T-helper 2 cell treated with Interferon-gamma antibody and Interleukin-4, amounts not matched to agents 100 ng/mL and 5 ng/mL, for 36 hours (primary cell): ENCODE measurements around the gene B3GAT2. TPM values are rescaled to one million over a fixed set of nuclear protein-coding genes. Genes with fewer than 3 reads are reported as not detected.

Source experiments
- intact Hi-C: fragments of 100-400 bp; cut with micrococcal nuclease; formaldehyde crosslinking; loops from one replicate; pipeline ENCODE4 v1.15.1; 2023
- total RNA-seq: library from RNA; stranded (reverse); gene quantifications from 2 replicates; pipeline ENCODE4 v1.2.3, GENCODE V29; 2022

The B3GAT2 gene
- total RNA-seq, 1 donor from 2014 or later = not detected

- intact Hi-C loops = no loop called here
These were observed 55.5 kb downstream of the B3GAT2 start for GRCh38 chr6:70901324-70901723.

GRCh38 chr6:70900047-70900446, 56.8 kb downstream of the B3GAT2 start:
- intact Hi-C loops = no loop called here

GRCh38 chr6:70894001-70894400, 62.9 kb downstream of the B3GAT2 start:
- intact Hi-C loops = no loop called here

GRCh38 chr6:70889270-70889669, 67.6 kb downstream of the B3GAT2 start:
- intact Hi-C loops = loop anchor here (10.0 kb wide), 1 partner anchor 574 kb away; no protein-coding TSS in a partner anchor

GRCh38 chr6:70886661-70887060, 70.2 kb downstream of the B3GAT2 start:
- intact Hi-C loops = loop anchor here (10.0 kb wide), 1 partner anchor 572 kb away; no protein-coding TSS in a partner anchor

GRCh38 chr6:70886071-70886470, 70.8 kb downstream of the B3GAT2 start:
- intact Hi-C loops = loop anchor here (10.0 kb wide), 1 partner anchor 571 kb away; no protein-coding TSS in a partner anchor

- intact Hi-C loops = loop anchor here (1.0 to 10.0 kb wide), 4 partner anchors 178 to 570 kb away; no protein-coding TSS in a partner anchor
These were observed 72.5 kb downstream of the B3GAT2 start for GRCh38 chr6:70884074-70884983.

- intact Hi-C loops = no loop called here
These were observed 77.4 kb downstream of the B3GAT2 start for GRCh38 chr6:70879496-70879895.

GRCh38 chr6:70874181-70874913, 82.5 kb downstream of the B3GAT2 start:
- intact Hi-C loops = no loop called here

GRCh38 chr6:70872469-70872868, 84.4 kb downstream of the B3GAT2 start:
- intact Hi-C loops = no loop called here

GRCh38 chr6:70864401-70864800, 92.5 kb downstream of the B3GAT2 start:
- intact Hi-C loops = no loop called here

GRCh38 chr6:70863343-70863742, 93.5 kb downstream of the B3GAT2 start:
- intact Hi-C loops = no loop called here

- intact Hi-C loops = no loop called here
These were observed 95.9 kb downstream of the B3GAT2 start for GRCh38 chr6:70860920-70861319.

- intact Hi-C loops = no loop called here
These were observed 96.8 kb downstream of the B3GAT2 start for GRCh38 chr6:70860045-70860444.

GRCh38 chr6:70857387-70858077, 99.3 kb downstream of the B3GAT2 start:
- intact Hi-C loops = no loop called here

GRCh38 chr6:70852667-70853246, 104.1 kb downstream of the B3GAT2 start:
- intact Hi-C loops = no loop called here

- intact Hi-C loops = no loop called here
These were observed 107.4 kb downstream of the B3GAT2 start for GRCh38 chr6:70849348-70850069.

GRCh38 chr6:70847106-70848084, 109.5 kb downstream of the B3GAT2 start:
- intact Hi-C loops = no loop called here

- intact Hi-C loops = no loop called here
These were observed 110.5 kb downstream of the B3GAT2 start for GRCh38 chr6:70846207-70846835.
